PC-3 (cell line): ENCODE data around the gene IGFL3.
"Not testable (repeated sequence)": the region's sequence is repeated elsewhere in the genome, so short reads cannot be mapped to it uniquely, and the experiment has no call there.

ENCODE experiments used
- EZH2 ChIP-seq: fragments of 300-600 bp; sonication (generic); IDR thresholded peaks from one replicate; pipeline ENCODE4 v1.6.1; 2017; ENCODE audit warnings: antibody characterized with exemption, mild to moderate bottlenecking, low read length; ENCODE audit not compliant: unreplicated experiment
- TF ChIP-seq, protein P1 (sequence below): fragments of 300-600 bp; sonication (generic); conservative IDR thresholded peaks from 2 replicates; pipeline ENCODE4 v1.5.1; 2017; ENCODE audit warnings: antibody characterized with exemption, low read depth, mild to moderate bottlenecking, low read length

DNA sequence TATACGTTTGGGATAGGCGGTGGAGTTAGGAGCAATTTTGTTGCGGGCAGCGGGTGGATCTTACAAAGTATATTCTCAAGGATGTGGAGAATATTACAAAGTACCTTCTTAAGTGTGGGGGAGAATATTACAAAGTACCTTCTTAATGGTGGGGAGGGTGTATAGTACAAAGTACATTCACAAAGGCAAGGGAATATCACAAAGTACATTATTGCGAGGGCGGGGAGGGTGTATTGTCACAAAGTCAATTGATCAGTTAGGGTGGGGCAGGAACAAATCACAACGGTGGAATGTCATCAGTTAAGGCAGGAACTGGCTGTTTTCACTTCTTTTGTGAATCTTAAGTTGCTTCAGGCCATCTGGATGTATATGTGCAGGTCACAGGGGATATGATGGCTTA, 22.2 kb downstream of the IGFL3 start:
- TF ChIP-seq, protein P1, sequence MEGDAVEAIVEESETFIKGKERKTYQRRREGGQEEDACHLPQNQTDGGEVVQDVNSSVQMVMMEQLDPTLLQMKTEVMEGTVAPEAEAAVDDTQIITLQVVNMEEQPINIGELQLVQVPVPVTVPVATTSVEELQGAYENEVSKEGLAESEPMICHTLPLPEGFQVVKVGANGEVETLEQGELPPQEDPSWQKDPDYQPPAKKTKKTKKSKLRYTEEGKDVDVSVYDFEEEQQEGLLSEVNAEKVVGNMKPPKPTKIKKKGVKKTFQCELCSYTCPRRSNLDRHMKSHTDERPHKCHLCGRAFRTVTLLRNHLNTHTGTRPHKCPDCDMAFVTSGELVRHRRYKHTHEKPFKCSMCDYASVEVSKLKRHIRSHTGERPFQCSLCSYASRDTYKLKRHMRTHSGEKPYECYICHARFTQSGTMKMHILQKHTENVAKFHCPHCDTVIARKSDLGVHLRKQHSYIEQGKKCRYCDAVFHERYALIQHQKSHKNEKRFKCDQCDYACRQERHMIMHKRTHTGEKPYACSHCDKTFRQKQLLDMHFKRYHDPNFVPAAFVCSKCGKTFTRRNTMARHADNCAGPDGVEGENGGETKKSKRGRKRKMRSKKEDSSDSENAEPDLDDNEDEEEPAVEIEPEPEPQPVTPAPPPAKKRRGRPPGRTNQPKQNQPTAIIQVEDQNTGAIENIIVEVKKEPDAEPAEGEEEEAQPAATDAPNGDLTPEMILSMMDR: not testable (repeated sequence)
- TF ChIP-seq EZH2: not testable (repeated sequence)
